ENCODE measurements around the gene TPO. TPM values are rescaled to one million over a fixed set of nuclear protein-coding genes. Genes with fewer than 3 reads are reported as not detected.

Gene TPO
- total RNA-seq, 1 experiment from 2014 or later = not detected

DNA sequence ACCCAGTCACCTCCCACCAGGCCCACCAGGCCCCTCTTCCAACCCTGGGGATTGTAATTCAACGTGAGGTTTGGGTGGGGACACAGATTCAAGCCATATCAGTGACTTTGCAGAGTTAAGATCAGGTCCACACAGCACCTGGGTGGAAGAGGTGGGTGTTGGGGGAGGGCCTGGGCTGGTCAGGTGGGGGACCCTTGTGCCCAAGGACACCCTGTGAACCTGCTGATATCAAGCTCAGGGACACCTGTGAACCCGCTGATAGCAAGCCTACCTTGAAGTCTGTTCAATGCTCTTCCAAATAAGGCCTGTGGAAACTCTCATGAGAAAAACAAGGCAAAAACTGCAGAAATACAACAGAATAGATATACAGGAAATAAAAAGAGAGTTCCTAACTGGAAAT is 19.9 kb upstream of the TPO start:
- TF ChIP-seq, protein P1, sequence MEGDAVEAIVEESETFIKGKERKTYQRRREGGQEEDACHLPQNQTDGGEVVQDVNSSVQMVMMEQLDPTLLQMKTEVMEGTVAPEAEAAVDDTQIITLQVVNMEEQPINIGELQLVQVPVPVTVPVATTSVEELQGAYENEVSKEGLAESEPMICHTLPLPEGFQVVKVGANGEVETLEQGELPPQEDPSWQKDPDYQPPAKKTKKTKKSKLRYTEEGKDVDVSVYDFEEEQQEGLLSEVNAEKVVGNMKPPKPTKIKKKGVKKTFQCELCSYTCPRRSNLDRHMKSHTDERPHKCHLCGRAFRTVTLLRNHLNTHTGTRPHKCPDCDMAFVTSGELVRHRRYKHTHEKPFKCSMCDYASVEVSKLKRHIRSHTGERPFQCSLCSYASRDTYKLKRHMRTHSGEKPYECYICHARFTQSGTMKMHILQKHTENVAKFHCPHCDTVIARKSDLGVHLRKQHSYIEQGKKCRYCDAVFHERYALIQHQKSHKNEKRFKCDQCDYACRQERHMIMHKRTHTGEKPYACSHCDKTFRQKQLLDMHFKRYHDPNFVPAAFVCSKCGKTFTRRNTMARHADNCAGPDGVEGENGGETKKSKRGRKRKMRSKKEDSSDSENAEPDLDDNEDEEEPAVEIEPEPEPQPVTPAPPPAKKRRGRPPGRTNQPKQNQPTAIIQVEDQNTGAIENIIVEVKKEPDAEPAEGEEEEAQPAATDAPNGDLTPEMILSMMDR (IDR thresholded peaks at IDR 0.05; ENCODE audit: unreplicated experiment) = no peak
- Mint-ChIP-seq H3K4me1 (ENCODE audit: low read depth, unreplicated experiment) (no peaks in the 10 kb centered on the region), H3K27ac (ENCODE audit: unreplicated experiment) (no peak overlapping the region), H3K36me3 (ENCODE audit: insufficient read depth, unreplicated experiment) (no peaks in the 10 kb centered on the region), H3K27me3 (ENCODE audit: unreplicated experiment) (no peaks in the 10 kb centered on the region), H3K4me3 (ENCODE audit: low read depth, unreplicated experiment) (no peak overlapping the region), H3K9me3 (ENCODE audit: low read depth, unreplicated experiment) (peaks cover 2% of the 10 kb centered on the region)
- CTCF ChIA-PET = no interaction called here
- intact Hi-C loops (cut with micrococcal nuclease; ENCODE audit: unreplicated experiment) = no loop called here
- DNase-seq = no peak
- BruUV-seq (replicated peaks) = no TSS peak

DNA sequence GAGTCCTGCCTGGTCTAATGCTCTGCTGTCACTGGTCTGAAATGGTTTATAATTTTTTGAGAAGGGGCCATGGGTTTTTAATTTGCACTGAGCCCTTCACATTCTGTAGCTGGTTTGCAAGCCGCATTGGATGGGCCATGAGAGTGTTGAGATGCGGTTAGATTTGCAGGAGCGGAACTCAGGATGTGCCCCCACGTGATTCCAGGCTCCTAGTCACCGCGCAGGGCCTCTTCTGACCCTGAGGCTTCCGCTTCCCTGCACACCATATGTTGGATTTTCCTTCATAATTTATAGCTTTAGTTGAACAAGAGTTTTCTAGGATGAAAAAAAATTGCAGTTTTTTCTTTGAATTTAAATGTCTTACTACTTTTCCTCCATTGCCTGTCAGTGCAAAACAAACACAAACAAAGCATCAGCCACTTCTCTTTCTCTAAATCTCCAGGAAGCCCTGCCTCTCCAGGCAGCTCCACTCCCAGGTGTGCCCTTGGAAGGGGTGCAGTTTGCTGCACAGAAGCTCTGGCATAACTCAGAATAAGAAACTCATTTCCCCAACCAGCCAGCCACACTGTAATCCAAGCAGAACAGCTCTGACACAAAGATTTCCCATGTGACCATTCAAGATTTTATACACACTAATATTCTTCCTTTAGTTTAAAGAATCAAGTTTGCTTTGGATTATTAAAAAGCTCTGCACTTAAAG is 18.4 kb upstream of the TPO start:
- no peak overlapping the region for H3K4me3 Mint-ChIP-seq (ENCODE audit: low read depth, unreplicated experiment)
- TF ChIP-seq, protein P1 (IDR thresholded peaks at IDR 0.05; ENCODE audit: unreplicated experiment) = no peak
- H3K27ac Mint-ChIP-seq (ENCODE audit: unreplicated experiment) = no peak overlapping the region
- CTCF ChIA-PET = no interaction called here
- H3K9me3 Mint-ChIP-seq (ENCODE audit: low read depth, unreplicated experiment) = peaks cover 4% of the 10 kb centered on the region
- no peaks in the 10 kb centered on the region for H3K4me1 Mint-ChIP-seq (ENCODE audit: low read depth, unreplicated experiment)
- H3K27me3 Mint-ChIP-seq (ENCODE audit: unreplicated experiment) = no peaks in the 10 kb centered on the region
- intact Hi-C loops (cut with micrococcal nuclease; ENCODE audit: unreplicated experiment) = no loop called here
- no peak for DNase-seq
- no TSS peak for BruUV-seq (replicated peaks)
- H3K36me3 Mint-ChIP-seq (ENCODE audit: insufficient read depth, unreplicated experiment) = no peaks in the 10 kb centered on the region

DNA sequence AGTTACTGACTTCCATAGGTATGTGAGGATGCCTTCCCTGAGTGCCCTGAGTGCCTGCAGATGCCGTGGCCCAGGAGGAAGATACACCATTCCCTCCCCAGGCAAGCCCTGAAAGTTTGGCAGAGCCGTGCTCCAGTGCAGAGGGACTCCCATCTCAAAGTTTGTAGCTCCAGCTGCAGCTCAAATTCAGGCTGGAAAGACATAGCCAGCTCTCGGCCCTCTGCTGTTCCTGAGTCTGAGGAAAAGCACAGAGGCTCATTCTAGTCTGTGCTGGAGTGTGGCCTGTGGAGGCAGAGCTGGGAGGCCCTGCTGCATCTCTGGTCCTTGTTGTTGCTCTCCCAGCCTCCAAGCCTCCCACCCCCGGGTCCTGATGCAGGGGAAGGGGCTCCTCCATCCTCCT is 15.9 kb upstream of the TPO start:
- TF ChIP-seq, protein P1 (IDR thresholded peaks at IDR 0.05; ENCODE audit: unreplicated experiment) = no peak
- BruUV-seq (replicated peaks) = no TSS peak

DNA sequence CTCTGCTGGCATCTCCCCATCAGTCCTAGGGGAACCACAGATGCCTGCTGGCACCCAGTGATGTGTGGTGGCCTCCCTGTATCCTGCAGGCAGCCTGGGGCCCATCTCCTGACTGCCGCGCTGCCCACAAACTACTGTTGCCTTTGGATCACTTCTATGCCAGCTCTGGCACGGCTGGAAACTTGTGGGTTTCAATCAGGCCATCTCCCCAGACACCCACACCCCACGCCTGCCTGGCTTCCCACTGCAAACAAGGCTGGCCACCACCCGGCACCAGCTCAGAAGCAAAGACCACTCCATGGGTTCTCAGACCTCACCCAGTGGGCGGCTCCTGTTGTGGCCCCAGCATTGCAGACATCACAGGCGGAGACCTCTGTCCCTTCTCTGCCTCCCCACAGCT is 15.1 kb upstream of the TPO start:
- Mint-ChIP-seq H3K27ac (ENCODE audit: unreplicated experiment) (no peak overlapping the region), H3K4me1 (ENCODE audit: low read depth, unreplicated experiment) (no peaks in the 10 kb centered on the region), H3K27me3 (ENCODE audit: unreplicated experiment) (no peaks in the 10 kb centered on the region), H3K36me3 (ENCODE audit: insufficient read depth, unreplicated experiment) (no peaks in the 10 kb centered on the region), H3K4me3 (ENCODE audit: low read depth, unreplicated experiment) (no peak overlapping the region), H3K9me3 (ENCODE audit: low read depth, unreplicated experiment) (peaks cover 12% of the 10 kb centered on the region)
- CTCF ChIA-PET = no interaction called here
- no peak for DNase-seq
- intact Hi-C loops (cut with micrococcal nuclease; ENCODE audit: unreplicated experiment) = no loop called here
- BruUV-seq (replicated peaks) = no TSS peak
- TF ChIP-seq, protein P1 (IDR thresholded peaks at IDR 0.05; ENCODE audit: unreplicated experiment) = no peak

More for the DNA sequence above, 15.9 kb upstream of the TPO start:
- CTCF ChIA-PET = no interaction called here
- no peak for DNase-seq
- Mint-ChIP-seq H3K27me3 (ENCODE audit: unreplicated experiment) (no peaks in the 10 kb centered on the region), H3K36me3 (ENCODE audit: insufficient read depth, unreplicated experiment) (no peaks in the 10 kb centered on the region), H3K4me1 (ENCODE audit: low read depth, unreplicated experiment) (no peaks in the 10 kb centered on the region), H3K4me3 (ENCODE audit: low read depth, unreplicated experiment) (no peak overlapping the region), H3K9me3 (ENCODE audit: low read depth, unreplicated experiment) (peaks cover 11% of the 10 kb centered on the region), H3K27ac (ENCODE audit: unreplicated experiment) (no peak overlapping the region)
- intact Hi-C loops (cut with micrococcal nuclease; ENCODE audit: unreplicated experiment) = no loop called here

Measured in Calu3 (cell line).